GM19463 (cell line): Measurements from ENCODE around the gene MCAT.
A peak's percentile ranks its signal among the peaks of the same experiment; 100 is the strongest.

ENCODE experiments used
- ATAC-seq: cut with Tn5 transposase; IDR thresholded peaks from one replicate; pipeline ENCODE4 v1.9.1; 2021; ENCODE audit warnings: mild to moderate bottlenecking, moderate library complexity; ENCODE audit not compliant: unreplicated experiment

The MCAT gene

GRCh38 chr22:43142880-43143562 is at the start of gene MCAT:
Gene MCAT (minus strand): TSS chr22:43143398. CDS start chr22:43143348, 50 bp downstream.
- ATAC-seq = peak; percentile 90

GRCh38 chr22:43191831-43192230 is 48.6 kb upstream of the MCAT start:
- ATAC-seq = no peak

GRCh38 chr22:43188829-43189545 is 45.8 kb upstream of the MCAT start:
- ATAC-seq = no peak

GRCh38 chr22:43187171-43188099 is 44.2 kb upstream of the MCAT start:
- peak; percentile 83 for ATAC-seq

- ATAC-seq = peak; percentile 41
Measured at GRCh38 chr22:43186272-43187170, 43.3 kb upstream of the MCAT start, which contains the start of gene TTLL12. Gene TTLL12 (minus strand): TSS chr22:43187134. CDS start chr22:43187069, 65 bp downstream.

GRCh38 chr22:43185860-43186261 is 42.7 kb upstream of the MCAT start:
- no peak for ATAC-seq

GRCh38 chr22:43183496-43184277 is 40.5 kb upstream of the MCAT start:
- no peak for ATAC-seq

- no peak for ATAC-seq
Measured at GRCh38 chr22:43182726-43183125, 39.5 kb upstream of the MCAT start.

- ATAC-seq = no peak
Measured at GRCh38 chr22:43182118-43182517, 38.9 kb upstream of the MCAT start.

GRCh38 chr22:43181321-43182076 is 38.3 kb upstream of the MCAT start:
- ATAC-seq = no peak

- no peak for ATAC-seq
Measured at GRCh38 chr22:43180670-43181069, 37.5 kb upstream of the MCAT start.

- ATAC-seq = no peak
Measured at GRCh38 chr22:43179911-43180195, 36.7 kb upstream of the MCAT start.

GRCh38 chr22:43179146-43179910 is 36.1 kb upstream of the MCAT start:
- ATAC-seq = no peak

- no peak for ATAC-seq
Measured at GRCh38 chr22:43177479-43177878, 34.3 kb upstream of the MCAT start.

- no peak for ATAC-seq
Measured at GRCh38 chr22:43176090-43176489, 32.9 kb upstream of the MCAT start.

GRCh38 chr22:43174941-43175531 is 31.8 kb upstream of the MCAT start:
- ATAC-seq = no peak

GRCh38 chr22:43173976-43174720 is 30.9 kb upstream of the MCAT start:
- ATAC-seq = no peak
